ENCODE measurements around the gene ATG9A.

ATG9A gene

DNA sequence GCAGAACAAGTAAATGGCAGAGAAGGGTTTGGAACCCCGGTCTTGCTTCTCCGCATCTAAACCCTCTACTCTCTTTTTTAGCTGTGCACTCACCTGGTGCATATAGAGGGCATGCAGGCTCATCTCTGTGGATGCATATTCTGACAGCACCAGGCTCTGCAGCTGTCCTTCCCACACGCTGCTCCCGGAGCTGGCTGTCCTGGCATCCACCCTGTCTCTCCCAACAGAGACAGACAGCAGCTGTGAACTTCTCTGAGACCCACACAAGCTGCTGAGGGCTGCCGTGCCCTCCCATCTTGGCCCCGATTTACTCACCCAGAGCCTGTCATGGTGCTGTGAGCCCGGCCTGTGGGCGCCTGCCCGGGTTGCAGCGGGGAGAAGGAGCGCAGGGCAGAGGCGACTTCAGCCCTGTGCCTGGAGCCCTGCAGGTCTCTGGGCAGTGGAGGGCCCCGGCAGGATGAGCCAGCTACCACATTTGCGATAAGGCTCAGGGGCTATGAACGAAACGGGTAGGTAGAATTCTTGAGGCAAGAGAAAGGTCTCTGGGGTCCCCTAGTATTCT lies 7.4 kb downstream of the ATG9A start:
- H3K27ac ChIP-seq, result no peak overlapping the region
- DNase-seq, result no peak
- in situ Hi-C loops (cut with HindIII; ENCODE audit: low pct_ligation_motif_present, low sequenced_read_pairs), result no loop called here
- H3K36me3 ChIP-seq (replicated peaks), result peaks cover 54% of the 10 kb centered on the region
- TF ChIP-seq, protein P1, sequence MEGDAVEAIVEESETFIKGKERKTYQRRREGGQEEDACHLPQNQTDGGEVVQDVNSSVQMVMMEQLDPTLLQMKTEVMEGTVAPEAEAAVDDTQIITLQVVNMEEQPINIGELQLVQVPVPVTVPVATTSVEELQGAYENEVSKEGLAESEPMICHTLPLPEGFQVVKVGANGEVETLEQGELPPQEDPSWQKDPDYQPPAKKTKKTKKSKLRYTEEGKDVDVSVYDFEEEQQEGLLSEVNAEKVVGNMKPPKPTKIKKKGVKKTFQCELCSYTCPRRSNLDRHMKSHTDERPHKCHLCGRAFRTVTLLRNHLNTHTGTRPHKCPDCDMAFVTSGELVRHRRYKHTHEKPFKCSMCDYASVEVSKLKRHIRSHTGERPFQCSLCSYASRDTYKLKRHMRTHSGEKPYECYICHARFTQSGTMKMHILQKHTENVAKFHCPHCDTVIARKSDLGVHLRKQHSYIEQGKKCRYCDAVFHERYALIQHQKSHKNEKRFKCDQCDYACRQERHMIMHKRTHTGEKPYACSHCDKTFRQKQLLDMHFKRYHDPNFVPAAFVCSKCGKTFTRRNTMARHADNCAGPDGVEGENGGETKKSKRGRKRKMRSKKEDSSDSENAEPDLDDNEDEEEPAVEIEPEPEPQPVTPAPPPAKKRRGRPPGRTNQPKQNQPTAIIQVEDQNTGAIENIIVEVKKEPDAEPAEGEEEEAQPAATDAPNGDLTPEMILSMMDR (IDR thresholded peaks at IDR 0.05; ENCODE audit: low read depth, low read length, missing control alignments), result no peak
- no peaks in the 10 kb centered on the region for H3K27me3 ChIP-seq (replicated peaks)
- H3K4me3 ChIP-seq (ENCODE audit: low read depth, low read length), result no peak overlapping the region

GRCh38 chr2:219220652-219221402 lies 8.6 kb downstream of the ATG9A start:
- no peaks in the 10 kb centered on the region for H3K27me3 ChIP-seq (replicated peaks)
- TF ChIP-seq, protein P1 (IDR thresholded peaks at IDR 0.05; ENCODE audit: low read depth, low read length, missing control alignments), result no peak
- no peak overlapping the region for H3K4me3 ChIP-seq (ENCODE audit: low read depth, low read length)
- no peak for DNase-seq
- peaks cover 52% of the 10 kb centered on the region for H3K36me3 ChIP-seq (replicated peaks)
- H3K27ac ChIP-seq, result no peak overlapping the region
- in situ Hi-C loops (cut with HindIII; ENCODE audit: low pct_ligation_motif_present, low sequenced_read_pairs), result no loop called here

DNA sequence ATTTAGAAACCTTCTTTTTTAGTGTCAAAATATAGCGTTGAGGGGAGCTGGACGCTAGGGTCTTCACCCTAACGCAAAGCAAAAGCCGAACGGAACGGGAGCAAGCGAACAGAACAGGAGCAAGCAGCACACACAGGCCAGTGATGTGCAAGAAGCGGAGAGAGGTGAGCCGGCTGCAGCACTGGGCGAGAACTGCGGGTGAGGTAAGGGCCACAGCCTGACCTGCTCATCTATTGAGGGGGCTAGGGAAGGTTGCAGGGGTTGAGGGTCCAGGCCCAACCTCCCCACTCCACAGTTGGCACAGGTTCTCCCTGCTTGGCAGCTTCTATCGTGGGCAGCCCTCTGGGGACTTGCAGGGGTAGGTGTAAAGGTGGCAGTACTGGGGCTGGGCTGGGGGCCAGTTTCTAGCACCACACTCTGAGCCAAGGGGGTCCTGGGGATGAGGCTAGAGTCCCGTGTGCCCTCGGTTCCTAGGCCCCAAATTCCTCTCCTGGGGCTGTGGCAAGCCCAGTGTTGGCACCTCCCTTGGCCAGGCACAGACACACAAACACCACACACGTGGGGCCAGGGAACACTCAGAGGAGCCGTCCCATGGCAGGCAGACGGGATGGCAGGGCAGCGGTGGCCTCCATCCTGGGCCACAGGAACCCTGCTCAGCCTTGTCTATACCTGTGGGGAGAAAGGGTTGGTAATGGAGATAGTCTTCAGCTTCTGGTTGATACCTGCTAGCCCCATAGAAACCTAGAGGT lies 9.5 kb downstream of the ATG9A start:
- TF ChIP-seq, protein P1 (IDR thresholded peaks at IDR 0.05; ENCODE audit: low read depth, low read length, missing control alignments), result no peak
- in situ Hi-C loops (cut with HindIII; ENCODE audit: low pct_ligation_motif_present, low sequenced_read_pairs), result no loop called here
- no peak for DNase-seq
- no peak overlapping the region for H3K27ac ChIP-seq
- H3K4me3 ChIP-seq (ENCODE audit: low read depth, low read length), result no peak overlapping the region
- no peaks in the 10 kb centered on the region for H3K27me3 ChIP-seq (replicated peaks)
- peaks cover 44% of the 10 kb centered on the region for H3K36me3 ChIP-seq (replicated peaks)

DNA sequence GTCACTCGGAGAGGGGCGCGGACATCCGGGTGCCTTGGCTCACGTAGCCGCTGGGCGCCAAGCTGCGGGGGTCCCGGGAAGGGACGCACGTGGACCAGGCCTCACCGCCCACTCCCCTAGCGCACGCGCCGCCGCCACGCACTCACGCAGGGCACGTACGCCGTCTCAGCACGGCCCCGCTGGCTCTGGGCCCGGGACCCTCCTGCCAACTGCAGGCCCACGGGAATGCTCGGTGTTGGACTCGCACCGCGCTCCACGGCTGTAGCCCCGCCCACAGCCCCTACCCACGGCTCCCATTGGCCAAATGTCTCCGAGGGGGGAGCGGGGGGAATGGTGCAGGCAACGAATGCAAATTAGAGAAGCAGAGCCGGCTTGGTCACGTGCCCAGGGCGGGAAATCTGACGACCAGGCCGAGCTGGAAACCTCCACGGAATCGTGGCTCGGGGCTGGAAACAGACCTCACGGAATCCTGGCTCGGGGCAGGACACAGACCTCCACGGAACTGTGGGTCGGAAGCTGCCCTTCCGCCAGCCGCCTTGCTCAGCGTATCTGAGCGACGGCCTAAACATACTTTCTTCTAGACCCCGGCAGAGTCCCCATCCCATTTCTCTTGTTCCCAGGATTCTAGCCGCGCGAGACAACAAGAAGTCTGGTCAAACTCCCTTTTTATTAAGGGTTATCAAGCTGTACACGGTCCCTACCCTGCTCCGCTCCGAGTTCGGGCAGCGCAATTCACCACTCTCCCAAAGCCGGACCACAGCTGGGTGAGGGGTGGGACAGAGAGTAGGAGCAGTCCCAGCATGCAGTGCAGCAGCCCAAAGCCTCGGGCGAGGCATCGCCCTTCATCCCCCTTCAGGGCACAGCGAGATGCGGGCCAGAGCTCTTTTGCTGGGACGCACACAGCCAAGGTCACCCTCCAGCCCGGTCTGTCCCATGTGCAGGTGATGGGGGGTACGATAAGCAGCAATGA lies 10.4 kb downstream of the ATG9A start, which contains the start of gene ABCB6:
Gene ABCB6, minus strand, starts transcription at position 227 of the 970 bp plus-strand sequence. CDS start 285 bp downstream, outside the sequence.
- TF ChIP-seq, protein P1 (IDR thresholded peaks at IDR 0.05; ENCODE audit: low read depth, low read length, missing control alignments), result no peak
- no peaks in the 10 kb centered on the region for H3K27me3 ChIP-seq (replicated peaks)
- H3K27ac ChIP-seq, result peak within 1 kb of the TSS; percentile 79
- peak within 1 kb of the TSS; percentile 64 for H3K4me3 ChIP-seq (ENCODE audit: low read depth, low read length)
- H3K36me3 ChIP-seq (replicated peaks), result peaks cover 35% of the 10 kb centered on the region
- in situ Hi-C loops (cut with HindIII; ENCODE audit: low pct_ligation_motif_present, low sequenced_read_pairs), result no loop called here
- peak; percentile 91 for DNase-seq

DNA sequence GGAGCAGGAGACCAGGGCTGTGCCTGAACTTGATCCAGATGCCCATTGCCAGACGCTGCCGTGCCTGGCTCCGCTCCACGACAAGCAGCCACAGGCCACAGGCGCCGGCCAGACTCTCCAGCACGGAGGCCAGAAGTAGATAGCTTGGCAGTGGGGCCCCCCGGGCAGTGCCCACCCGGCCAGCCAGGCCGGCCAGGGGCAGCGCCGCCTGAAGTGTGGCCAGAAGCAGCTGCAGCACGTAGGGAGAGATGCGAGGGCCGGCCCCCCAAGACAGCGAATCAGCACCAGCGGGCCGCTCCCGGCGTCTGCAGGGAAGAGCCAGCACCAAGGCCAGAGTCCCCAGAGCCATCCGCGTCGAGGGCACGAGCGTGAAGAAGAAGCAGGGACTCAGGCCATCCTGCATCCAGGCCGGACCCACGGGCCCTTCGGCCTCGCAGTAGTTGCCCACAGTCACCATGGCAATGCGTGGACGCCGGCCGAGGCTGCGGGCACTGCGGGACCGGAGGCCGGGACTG lies 11.2 kb downstream of the ATG9A start:
- in situ Hi-C loops (cut with HindIII; ENCODE audit: low pct_ligation_motif_present, low sequenced_read_pairs), result no loop called here
- peak; percentile 75 for DNase-seq
- peak overlapping the region; percentile 64 for H3K4me3 ChIP-seq (ENCODE audit: low read depth, low read length)
- peak overlapping the region; percentile 79 for H3K27ac ChIP-seq
- no peaks in the 10 kb centered on the region for H3K27me3 ChIP-seq (replicated peaks)
- TF ChIP-seq, protein P1 (IDR thresholded peaks at IDR 0.05; ENCODE audit: low read depth, low read length, missing control alignments), result no peak
- H3K36me3 ChIP-seq (replicated peaks), result peaks cover 28% of the 10 kb centered on the region
